ENCODE data around the gene LIN52.

DNA sequence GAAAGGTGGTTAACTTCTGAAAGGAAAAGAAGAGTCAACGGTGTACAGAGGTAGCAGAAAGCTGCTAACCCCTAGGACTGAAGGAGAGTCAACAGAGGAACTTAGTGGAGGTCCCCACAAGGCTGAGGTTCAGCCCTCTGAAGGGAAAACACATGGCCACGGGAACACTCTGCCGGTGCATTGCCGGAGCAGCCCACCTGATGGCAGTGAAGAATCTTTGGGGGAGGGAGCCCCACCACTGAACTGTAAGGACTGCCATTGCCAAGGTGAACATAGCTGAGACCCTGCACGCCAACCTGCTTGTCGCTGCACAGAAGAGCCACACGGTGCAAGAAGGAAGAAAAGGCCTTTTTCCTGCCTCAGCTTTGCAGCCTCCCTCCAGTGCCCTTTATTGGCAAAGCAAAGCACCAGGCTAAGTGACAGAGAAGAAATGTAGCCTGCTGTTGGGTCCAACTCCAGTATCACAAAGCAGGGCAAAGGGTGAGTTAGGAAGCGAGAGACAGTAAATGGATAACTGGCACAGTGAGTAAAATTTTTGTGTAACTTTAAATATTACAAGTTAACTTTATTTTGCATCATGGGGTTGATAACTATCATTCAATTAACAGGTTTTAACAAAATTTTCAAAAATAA, 76.9 kb downstream of the LIN52 start:
- TF ChIP-seq, protein P1, sequence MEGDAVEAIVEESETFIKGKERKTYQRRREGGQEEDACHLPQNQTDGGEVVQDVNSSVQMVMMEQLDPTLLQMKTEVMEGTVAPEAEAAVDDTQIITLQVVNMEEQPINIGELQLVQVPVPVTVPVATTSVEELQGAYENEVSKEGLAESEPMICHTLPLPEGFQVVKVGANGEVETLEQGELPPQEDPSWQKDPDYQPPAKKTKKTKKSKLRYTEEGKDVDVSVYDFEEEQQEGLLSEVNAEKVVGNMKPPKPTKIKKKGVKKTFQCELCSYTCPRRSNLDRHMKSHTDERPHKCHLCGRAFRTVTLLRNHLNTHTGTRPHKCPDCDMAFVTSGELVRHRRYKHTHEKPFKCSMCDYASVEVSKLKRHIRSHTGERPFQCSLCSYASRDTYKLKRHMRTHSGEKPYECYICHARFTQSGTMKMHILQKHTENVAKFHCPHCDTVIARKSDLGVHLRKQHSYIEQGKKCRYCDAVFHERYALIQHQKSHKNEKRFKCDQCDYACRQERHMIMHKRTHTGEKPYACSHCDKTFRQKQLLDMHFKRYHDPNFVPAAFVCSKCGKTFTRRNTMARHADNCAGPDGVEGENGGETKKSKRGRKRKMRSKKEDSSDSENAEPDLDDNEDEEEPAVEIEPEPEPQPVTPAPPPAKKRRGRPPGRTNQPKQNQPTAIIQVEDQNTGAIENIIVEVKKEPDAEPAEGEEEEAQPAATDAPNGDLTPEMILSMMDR (IDR thresholded peaks at IDR 0.05) = no peak
- no peak for TF ChIP-seq SIN3A (IDR thresholded peaks at IDR 0.05; ENCODE audit: borderline replicate concordance, insufficient read depth, low read depth, low read length)
- TF ChIP-seq TCF7L2 (IDR thresholded peaks at IDR 0.05; ENCODE audit: low read depth, low read length) = no peak

All from Panc1 (cell line).